HG02840 (cell line): ENCODE results near the gene SMIM17.

Experiments
- ATAC-seq: cut with Tn5 transposase; IDR thresholded peaks from one replicate; pipeline ENCODE4 v1.9.1; 2021; ENCODE audit warnings: mild to moderate bottlenecking, moderate library complexity, moderate number of reproducible peaks; ENCODE audit not compliant: unreplicated experiment, low FRiP score

The SMIM17 gene

GRCh38 chr19:56642711-56643459, at the start of gene SMIM17:
Gene SMIM17 (plus strand): TSS chr19:56643159. CDS start chr19:56645668, 2,509 bp downstream.
- no peak for ATAC-seq

GRCh38 chr19:56594446-56594782, 48.5 kb upstream of the SMIM17 start:
- no peak for ATAC-seq

DNA sequence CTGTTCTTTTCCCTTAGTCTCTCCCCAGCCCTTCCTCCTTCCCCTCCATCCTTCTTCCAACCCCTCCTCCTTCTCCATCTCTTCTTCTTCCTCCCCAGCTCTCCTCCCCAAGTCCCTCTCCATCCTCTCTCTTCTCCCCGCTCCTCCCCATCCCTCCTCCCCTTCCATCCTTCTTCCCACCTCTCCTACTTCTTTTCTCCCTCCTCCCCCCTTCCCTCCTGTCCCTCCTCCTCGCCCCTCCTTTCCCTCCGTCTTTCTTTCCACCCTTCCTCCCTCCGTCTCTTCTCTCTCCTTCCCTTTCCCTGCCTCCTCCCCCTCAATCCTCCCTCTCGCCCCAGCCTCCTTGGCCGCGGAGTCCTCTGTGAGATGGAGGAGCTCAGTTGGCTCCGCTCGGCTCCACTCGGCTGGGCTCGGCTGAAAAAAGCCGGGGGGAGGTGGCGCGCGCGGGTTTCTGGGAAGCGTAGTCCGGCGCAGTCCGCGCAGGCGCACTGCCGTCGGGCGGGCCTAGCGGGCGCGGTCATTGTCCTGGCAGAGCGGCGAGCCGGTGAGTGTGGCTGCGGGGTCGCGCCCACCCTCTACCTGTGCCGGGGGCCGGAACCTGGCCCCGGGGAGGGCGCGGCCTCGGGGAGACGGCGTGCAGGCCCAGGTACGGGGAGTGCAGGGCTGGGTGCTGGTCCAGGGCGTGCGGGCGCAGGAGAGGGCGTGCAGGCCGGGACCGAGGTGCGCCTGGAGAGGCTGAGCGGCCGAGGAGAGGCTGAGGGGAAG, 48.0 kb upstream of the SMIM17 start, which contains the start of gene ZNF71:
Gene ZNF71 (plus strand): TSS at position 520 of the 765 bp plus-strand sequence. CDS start 6,257 bp downstream, outside the sequence.
- peak; percentile 81 for ATAC-seq

DNA sequence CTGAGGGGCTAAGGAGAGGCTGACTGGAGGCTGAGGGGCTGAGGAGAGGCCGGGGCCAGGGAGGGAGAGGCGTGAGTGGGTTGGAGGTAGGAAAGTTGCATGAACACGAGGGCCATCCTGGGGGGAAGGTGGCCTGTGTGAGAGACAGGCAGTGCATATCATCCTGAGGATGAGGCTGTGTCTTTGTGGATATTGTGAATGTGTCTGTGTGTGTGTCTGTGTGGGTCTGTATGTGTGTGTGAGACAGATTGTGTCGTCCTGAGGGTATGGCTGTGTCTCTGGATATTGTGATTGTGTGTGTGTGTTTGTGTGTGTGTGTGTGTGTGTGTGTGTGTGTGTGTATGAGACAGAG, 47.4 kb upstream of the SMIM17 start:
- peak; percentile 16 for ATAC-seq

DNA sequence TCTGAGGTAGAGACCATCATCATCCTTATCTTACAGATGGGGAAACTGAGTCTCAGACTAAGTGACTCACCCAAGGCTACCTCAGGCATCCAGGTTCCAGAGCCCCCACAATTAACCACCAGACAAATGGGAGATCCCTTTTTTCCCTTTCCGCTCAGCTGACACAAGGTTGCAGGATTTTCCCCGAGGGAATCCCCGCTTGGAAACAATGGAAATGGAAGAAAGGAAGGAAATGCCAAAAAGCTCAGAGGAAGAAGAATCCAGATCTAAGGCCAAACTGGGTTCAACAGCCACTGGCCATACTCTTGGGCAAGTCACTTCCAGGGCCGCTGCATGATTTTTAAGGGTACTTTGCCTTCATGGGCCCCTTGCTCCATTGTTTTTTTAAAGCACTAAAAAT, 46.3 kb upstream of the SMIM17 start:
- ATAC-seq, result no peak

- no peak for ATAC-seq
These were observed 45.3 kb upstream of the SMIM17 start for GRCh38 chr19:56597696-56598095.

GRCh38 chr19:56601375-56601774, 41.6 kb upstream of the SMIM17 start:
- no peak for ATAC-seq

- no peak for ATAC-seq
These were observed 39.1 kb upstream of the SMIM17 start for GRCh38 chr19:56603829-56604228.

DNA sequence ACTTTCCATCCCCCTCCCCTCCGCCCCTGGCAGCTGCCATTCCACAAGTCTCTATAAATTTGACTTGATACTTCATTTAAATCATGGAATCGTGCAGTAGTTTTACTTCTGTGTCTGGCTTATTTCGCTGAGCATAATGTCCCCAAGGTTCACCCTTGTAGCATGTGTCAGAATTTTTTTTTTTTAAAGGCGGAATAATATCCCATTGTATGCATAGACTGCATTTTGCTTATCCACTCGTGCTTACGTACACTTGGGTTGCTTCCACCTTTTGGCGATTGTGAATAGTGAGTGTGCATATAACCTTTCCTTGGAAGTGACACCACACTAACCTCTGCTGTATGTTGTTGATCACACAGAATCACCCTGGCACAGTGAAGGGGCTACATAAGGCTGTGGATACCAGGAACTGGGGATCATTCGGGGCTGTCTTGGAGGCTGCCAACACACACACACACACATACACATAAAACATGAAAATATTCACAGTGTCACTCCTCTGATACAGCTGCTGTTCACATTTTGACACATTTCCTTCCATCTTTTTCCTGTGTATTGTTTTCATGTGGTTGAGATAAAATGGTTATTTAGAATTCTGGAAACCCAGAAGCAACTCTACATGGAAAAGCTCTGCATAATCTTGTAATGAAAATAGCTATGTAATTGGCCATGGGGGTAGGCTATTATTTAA, 34.5 kb upstream of the SMIM17 start:
- ATAC-seq, result no peak

- no peak for ATAC-seq
These were observed 31.7 kb upstream of the SMIM17 start for GRCh38 chr19:56611288-56611687.

DNA sequence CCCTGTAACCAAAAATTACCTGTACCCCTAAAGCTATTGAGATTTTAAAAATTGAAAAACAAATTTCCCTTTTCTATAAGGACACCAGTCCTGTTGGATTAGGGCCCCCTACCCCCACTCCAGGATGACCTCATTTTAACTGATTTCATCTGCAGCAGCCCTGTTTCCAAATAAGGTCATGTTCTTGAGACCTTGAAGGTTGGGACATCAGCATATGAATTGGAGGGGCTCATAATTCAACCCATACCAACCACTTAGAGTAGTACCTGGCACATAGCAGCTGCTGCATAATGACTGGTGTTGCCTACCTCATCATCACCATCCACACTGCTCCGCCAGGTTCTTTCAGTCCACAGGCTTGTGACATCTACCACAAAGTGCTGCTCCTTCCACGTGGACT, 30.2 kb upstream of the SMIM17 start:
- ATAC-seq, result no peak

DNA sequence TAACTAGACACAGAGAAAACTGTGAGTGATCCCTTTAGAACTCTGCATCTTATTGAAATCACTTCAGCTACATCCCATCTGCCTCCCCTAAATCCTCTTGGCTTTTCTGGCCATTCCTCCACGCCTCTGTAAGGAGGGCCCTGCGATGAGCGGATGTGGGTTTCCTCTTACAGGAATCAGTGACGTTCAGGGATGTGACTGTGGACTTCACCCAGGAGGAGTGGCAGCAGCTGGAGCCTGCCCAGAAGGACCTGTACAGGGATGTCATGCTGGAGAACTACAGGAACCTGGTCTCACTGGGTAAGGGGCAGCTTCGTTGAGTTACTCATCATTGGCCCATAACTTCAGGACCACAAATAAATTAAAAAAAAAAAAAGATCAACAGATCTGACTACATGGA, 29.3 kb upstream of the SMIM17 start:
- ATAC-seq, result no peak

GRCh38 chr19:56617531-56617930, 25.4 kb upstream of the SMIM17 start:
- ATAC-seq, result no peak

GRCh38 chr19:56619121-56619520, 23.8 kb upstream of the SMIM17 start:
- no peak for ATAC-seq

GRCh38 chr19:56622374-56622773, 20.6 kb upstream of the SMIM17 start:
- ATAC-seq, result no peak

- ATAC-seq, result no peak
These were observed 20.0 kb upstream of the SMIM17 start for GRCh38 chr19:56623006-56623405.

GRCh38 chr19:56625708-56626107, 17.3 kb upstream of the SMIM17 start:
- ATAC-seq, result no peak

DNA sequence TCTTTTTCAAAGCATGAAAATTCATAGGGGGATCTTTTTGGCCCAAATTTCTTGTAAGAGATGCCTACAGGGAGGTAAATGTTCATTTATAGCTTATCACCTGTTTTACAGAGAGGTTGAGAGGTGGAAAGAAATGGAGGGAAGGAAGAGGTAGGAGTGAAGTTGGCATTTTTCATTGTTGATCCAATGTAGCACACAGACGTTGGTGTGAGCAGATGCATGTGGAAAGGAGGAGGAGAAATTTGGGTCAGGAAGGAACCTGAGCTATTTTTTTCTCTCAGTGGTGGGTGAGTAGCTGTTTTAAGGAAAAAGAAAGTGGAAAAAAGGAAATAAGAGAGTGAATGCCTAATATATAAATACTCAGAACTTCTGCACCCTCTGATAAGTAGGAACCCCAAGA, 9.9 kb upstream of the SMIM17 start:
- no peak for ATAC-seq

- ATAC-seq, result no peak
These were observed 4.9 kb upstream of the SMIM17 start for GRCh38 chr19:56637976-56638555.

- no peak for ATAC-seq
These were observed 3.7 kb upstream of the SMIM17 start for GRCh38 chr19:56639217-56639616.

GRCh38 chr19:56643460-56643955, 549 bp downstream of the SMIM17 start:
- no peak for ATAC-seq
